NCI-H2029 treated with DMSO at 0.1 percent for 48 hours (cell line): ENCODE data around the gene CDH24.
A peak's percentile ranks its signal among the peaks of the same experiment; 100 is the strongest.
"Not testable (repeated sequence)": the region's sequence is repeated elsewhere in the genome, so short reads cannot be mapped to it uniquely, and the experiment has no call there.

ENCODE experiments used
- DNase-seq: peaks from one replicate; lab custom pipeline; 2025; lab: John Stamatoyannopoulos, UW

Gene CDH24

GRCh38 chr14:23020143-23021128, 36.9 kb downstream of the CDH24 start:
- DNase-seq: no peak

GRCh38 chr14:23018107-23018506, 39.2 kb downstream of the CDH24 start:
- DNase-seq: no peak

- DNase-seq: no peak
Observed at GRCh38 chr14:23017091-23017490, 40.2 kb downstream of the CDH24 start.

- no peak for DNase-seq
Observed at GRCh38 chr14:23015618-23016017, 41.7 kb downstream of the CDH24 start.

GRCh38 chr14:23013749-23014054, 43.6 kb downstream of the CDH24 start:
- DNase-seq: not testable (repeated sequence)

- DNase-seq: no peak
Observed at GRCh38 chr14:23013054-23013748, 44.1 kb downstream of the CDH24 start.

- DNase-seq: peak; percentile 99
Observed at GRCh38 chr14:23009939-23010726, 47.2 kb downstream of the CDH24 start, which contains the start of gene C14orf93. Gene C14orf93 (minus strand): TSS chr14:23010143. CDS start chr14:22999023, 11,120 bp downstream.

- DNase-seq: no peak
Observed at GRCh38 chr14:23009483-23009938, 47.8 kb downstream of the CDH24 start.

GRCh38 chr14:23008831-23009230, 48.5 kb downstream of the CDH24 start:
- peak; percentile 98 for DNase-seq

GRCh38 chr14:23006544-23007419, 50.5 kb downstream of the CDH24 start:
- peak; percentile 100 for DNase-seq

- no peak for DNase-seq
Observed at GRCh38 chr14:23006188-23006534, 51.2 kb downstream of the CDH24 start.

- DNase-seq: no peak
Observed at GRCh38 chr14:23005451-23006187, 51.7 kb downstream of the CDH24 start.

GRCh38 chr14:23004274-23004673, 53.0 kb downstream of the CDH24 start:
- not testable (repeated sequence) for DNase-seq

GRCh38 chr14:23002592-23002991, 54.7 kb downstream of the CDH24 start:
- no peak for DNase-seq

- no peak for DNase-seq
Observed at GRCh38 chr14:23000860-23001259, 56.5 kb downstream of the CDH24 start.

GRCh38 chr14:22998329-22999012, 58.8 kb downstream of the CDH24 start:
- DNase-seq: no peak

GRCh38 chr14:22997676-22998323, 59.5 kb downstream of the CDH24 start:
- DNase-seq: no peak
